ENCODE data around the gene ARL2. TPM values are rescaled to one million over a fixed set of nuclear protein-coding genes. Genes with fewer than 3 reads are reported as not detected.

Gene ARL2
- total RNA-seq, 1 donor from 2014 or later, result 118 TPM

- Mint-ChIP-seq H3K36me3 (ENCODE audit: unreplicated experiment) (no peaks in the 10 kb centered on the region), H3K4me1 (ENCODE audit: unreplicated experiment) (no peaks in the 10 kb centered on the region), H3K9me3 (ENCODE audit: unreplicated experiment) (no peaks in the 10 kb centered on the region), H3K27ac (ENCODE audit: unreplicated experiment) (no peak overlapping the region), H3K4me3 (ENCODE audit: unreplicated experiment) (no peak overlapping the region), H3K27me3 (ENCODE audit: unreplicated experiment) (no peaks in the 10 kb centered on the region)
- no peak for DNase-seq (ENCODE audit: extremely low spot score, unreplicated experiment)
- TF ChIP-seq CTCF (IDR thresholded peaks at IDR 0.05), result no peak
Observed at GRCh38 chr11:65056999-65057398, 43.0 kb downstream of the ARL2 start.

GRCh38 chr11:65057526-65057925, 43.6 kb downstream of the ARL2 start:
- Mint-ChIP-seq H3K9me3 (ENCODE audit: unreplicated experiment) (no peaks in the 10 kb centered on the region), H3K4me3 (ENCODE audit: unreplicated experiment) (no peak overlapping the region), H3K36me3 (ENCODE audit: unreplicated experiment) (no peaks in the 10 kb centered on the region), H3K27me3 (ENCODE audit: unreplicated experiment) (no peaks in the 10 kb centered on the region), H3K4me1 (ENCODE audit: unreplicated experiment) (no peaks in the 10 kb centered on the region), H3K27ac (ENCODE audit: unreplicated experiment) (no peak overlapping the region)
- no peak for DNase-seq (ENCODE audit: extremely low spot score, unreplicated experiment)
- TF ChIP-seq CTCF (IDR thresholded peaks at IDR 0.05), result no peak

- TF ChIP-seq CTCF (IDR thresholded peaks at IDR 0.05), result no peak
Observed at GRCh38 chr11:65058012-65058411, 44.1 kb downstream of the ARL2 start.

GRCh38 chr11:65058419-65059054, 44.6 kb downstream of the ARL2 start, which contains the start of gene NAALADL1:
NAALADL1 (minus strand) TSS chr11:65058553; CDS start chr11:65058521, 32 bp downstream.
- Mint-ChIP-seq H3K9me3 (ENCODE audit: unreplicated experiment) (no peaks in the 10 kb centered on the region), H3K27me3 (ENCODE audit: unreplicated experiment) (no peaks in the 10 kb centered on the region), H3K4me1 (ENCODE audit: unreplicated experiment) (no peaks in the 10 kb centered on the region), H3K36me3 (ENCODE audit: unreplicated experiment) (no peaks in the 10 kb centered on the region), H3K4me3 (ENCODE audit: unreplicated experiment) (no peak within 1 kb of the TSS), H3K27ac (ENCODE audit: unreplicated experiment) (no peak within 1 kb of the TSS)
- DNase-seq (ENCODE audit: extremely low spot score, unreplicated experiment), result no peak
- TF ChIP-seq CTCF (IDR thresholded peaks at IDR 0.05), result no peak

More at GRCh38 chr11:65058012-65058411, 44.1 kb downstream of the ARL2 start:
- no peaks in the 10 kb centered on the region for H3K36me3 Mint-ChIP-seq (ENCODE audit: unreplicated experiment)
- H3K27me3 Mint-ChIP-seq (ENCODE audit: unreplicated experiment), result no peaks in the 10 kb centered on the region
- H3K9me3 Mint-ChIP-seq (ENCODE audit: unreplicated experiment), result no peaks in the 10 kb centered on the region
- no peak overlapping the region for H3K27ac Mint-ChIP-seq (ENCODE audit: unreplicated experiment)
- no peak for DNase-seq (ENCODE audit: extremely low spot score, unreplicated experiment)
- H3K4me3 Mint-ChIP-seq (ENCODE audit: unreplicated experiment), result no peak overlapping the region
- no peaks in the 10 kb centered on the region for H3K4me1 Mint-ChIP-seq (ENCODE audit: unreplicated experiment)

- no peaks in the 10 kb centered on the region for H3K36me3 Mint-ChIP-seq (ENCODE audit: unreplicated experiment)
- H3K9me3 Mint-ChIP-seq (ENCODE audit: unreplicated experiment), result no peaks in the 10 kb centered on the region
- H3K4me1 Mint-ChIP-seq (ENCODE audit: unreplicated experiment), result no peaks in the 10 kb centered on the region
- no peak overlapping the region for H3K27ac Mint-ChIP-seq (ENCODE audit: unreplicated experiment)
- DNase-seq (ENCODE audit: extremely low spot score, unreplicated experiment), result no peak
- TF ChIP-seq CTCF (IDR thresholded peaks at IDR 0.05), result no peak
- H3K4me3 Mint-ChIP-seq (ENCODE audit: unreplicated experiment), result no peak overlapping the region
- H3K27me3 Mint-ChIP-seq (ENCODE audit: unreplicated experiment), result no peaks in the 10 kb centered on the region
Observed at GRCh38 chr11:65059523-65059922, 45.6 kb downstream of the ARL2 start.
